HG03039 (cell line): ENCODE data around the gene PDGFRB.

Source experiments
- ATAC-seq: cut with Tn5 transposase; IDR thresholded peaks from one replicate; pipeline ENCODE4 v1.9.1; 2021; ENCODE audit warnings: mild to moderate bottlenecking, moderate library complexity; ENCODE audit not compliant: unreplicated experiment

Gene PDGFRB

DNA sequence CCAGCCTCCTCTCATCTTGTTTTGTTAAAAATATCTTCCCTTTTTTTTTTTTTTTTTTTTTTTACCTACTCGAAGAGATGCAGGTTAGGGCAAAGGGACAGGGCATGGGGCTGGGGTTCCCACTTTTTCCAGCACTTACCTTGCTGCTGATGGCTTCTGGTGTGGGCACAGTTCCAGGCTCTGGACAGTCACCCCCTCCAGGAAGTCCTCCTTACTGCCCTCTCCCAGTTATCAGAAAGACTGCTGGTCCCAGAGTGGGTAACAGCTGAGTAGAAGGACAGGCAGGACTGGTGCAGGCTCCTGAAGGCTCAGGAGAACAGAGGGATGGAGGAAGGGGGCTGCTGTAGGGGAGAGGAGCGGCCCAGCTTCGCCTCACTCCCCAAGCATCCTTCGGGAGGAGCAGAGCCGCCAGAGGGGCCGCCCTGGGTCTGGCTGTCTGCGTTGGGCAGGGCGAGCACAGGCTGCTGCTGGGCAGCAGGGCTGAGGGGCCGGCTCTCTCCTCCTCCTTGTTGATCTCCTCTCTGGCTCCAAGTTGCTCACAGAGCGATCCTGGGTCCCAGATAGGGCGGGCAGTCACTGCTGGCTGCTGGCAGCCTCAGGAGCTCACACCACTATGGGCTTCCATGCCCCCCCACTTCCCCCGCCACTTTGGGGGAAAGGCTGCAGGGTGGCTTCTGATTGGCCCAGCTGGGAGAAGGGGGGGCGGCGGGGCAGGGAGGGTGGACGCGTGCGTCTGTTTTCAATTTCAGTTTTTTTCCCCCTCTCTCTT lies at the start of gene PDGFRB:
Gene PDGFRB (minus strand): TSS at position 588 of the 769 bp plus-strand sequence. CDS start 18,798 bp downstream, outside the sequence.
- no peak for ATAC-seq

DNA sequence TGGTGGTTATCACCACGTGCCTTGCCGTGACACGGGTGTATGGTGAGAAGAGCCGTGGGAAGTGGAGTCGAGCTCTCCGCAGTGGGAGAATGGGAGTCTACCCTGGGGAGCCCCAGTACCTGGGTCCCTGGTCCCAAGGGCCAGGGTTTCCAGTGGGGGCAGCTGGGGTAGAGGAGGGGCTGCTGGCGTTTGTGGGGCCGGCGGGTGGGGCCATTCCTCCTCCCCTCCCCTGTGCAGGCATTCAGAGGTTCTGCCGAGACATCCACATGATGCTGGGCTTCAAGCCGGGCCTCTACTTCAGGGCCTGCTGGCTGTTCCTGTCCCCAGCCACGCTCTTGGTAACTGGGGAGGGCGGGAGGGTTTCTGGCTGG lies 48.9 kb upstream of the PDGFRB start:
- no peak for ATAC-seq

DNA sequence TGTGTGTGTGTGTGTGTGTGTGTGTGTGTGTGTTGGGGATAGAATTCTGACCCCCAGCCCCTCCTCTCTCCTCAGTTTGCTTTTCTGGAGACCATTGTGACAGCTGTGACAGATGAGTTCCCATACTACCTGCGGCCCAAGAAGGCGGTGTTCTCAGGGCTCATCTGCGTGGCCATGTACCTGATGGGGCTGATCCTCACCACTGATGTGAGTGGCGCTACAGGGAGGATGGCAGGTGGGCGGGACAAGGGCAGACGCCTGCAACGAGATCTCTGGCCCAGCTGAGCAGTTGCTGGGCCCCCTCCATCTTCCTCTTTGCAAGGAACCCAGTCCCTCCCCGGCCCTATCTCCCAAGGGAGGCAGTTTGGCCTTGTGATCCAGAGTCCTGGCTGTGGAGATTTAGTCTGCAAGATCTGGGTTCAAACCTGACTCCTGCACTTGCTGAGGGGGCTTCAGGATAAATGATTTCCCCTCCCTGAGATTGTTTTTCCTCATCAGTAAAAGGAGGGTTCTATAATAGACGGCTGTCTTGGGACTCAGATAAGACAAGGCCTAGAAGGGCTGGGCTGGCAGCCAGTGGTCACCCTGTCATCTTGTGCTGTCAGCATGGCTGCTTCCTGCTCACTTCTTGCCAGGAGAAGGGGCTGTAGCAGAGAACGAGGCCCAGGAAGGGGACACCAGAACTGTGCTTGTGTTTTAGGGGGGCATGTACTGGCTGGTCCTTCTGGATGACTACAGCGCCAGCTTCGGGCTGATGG lies 48.4 kb upstream of the PDGFRB start:
- no peak for ATAC-seq

DNA sequence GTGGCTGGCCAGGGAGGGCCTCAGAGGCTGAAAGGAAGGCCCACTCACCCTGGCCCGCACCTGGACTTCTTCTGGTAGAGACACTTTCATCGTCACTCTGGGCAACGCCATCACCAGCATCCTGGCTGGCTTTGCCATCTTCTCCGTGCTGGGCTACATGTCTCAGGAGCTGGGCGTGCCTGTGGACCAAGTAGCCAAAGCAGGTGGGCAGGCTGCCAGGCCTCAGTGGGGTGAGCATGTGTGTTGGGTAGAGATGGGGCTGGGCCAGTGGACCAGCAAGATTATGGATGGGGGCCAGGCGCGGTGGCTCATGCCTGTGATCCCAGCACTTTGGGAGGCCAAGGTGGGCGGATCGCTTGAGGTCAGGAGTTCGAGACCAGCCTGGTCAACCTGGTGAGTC lies 46.9 kb upstream of the PDGFRB start:
- ATAC-seq: no peak

DNA sequence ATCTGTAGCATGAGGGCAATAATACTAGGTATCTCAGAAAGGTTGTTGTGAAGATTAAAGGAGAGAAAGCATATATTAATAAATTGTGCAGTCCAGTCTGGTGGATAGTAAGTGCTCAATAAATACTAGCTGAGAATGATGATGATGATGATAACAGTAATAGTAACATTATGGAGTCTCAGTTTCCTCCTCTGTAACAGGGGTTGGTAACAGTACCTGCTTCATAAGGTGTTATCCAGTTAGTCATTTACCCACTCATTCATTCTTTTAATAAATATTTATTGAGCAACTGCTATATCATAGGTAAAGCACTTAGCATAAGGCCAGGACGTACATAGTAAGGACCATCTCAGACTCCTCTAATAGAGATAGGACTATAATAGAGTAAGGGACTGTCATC lies 41.8 kb upstream of the PDGFRB start:
- ATAC-seq: no peak

DNA sequence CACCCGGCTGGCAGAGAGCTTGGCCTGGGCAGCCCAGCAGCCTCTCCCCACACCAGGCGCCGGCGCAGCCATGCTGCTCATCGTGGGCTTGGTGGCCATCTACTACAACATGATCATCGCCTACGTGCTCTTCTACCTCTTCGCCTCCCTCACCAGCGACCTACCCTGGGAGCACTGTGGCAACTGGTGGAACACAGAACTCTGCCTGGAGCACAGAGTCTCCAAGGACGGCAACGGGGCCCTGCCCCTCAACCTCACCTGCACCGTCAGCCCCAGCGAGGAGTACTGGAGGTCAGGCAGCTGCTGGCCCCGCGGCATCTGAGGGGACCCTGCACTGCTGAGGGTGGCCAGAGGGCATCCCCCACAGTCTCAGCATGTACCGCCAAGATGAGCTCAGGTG lies 41.3 kb upstream of the PDGFRB start:
- no peak for ATAC-seq

DNA sequence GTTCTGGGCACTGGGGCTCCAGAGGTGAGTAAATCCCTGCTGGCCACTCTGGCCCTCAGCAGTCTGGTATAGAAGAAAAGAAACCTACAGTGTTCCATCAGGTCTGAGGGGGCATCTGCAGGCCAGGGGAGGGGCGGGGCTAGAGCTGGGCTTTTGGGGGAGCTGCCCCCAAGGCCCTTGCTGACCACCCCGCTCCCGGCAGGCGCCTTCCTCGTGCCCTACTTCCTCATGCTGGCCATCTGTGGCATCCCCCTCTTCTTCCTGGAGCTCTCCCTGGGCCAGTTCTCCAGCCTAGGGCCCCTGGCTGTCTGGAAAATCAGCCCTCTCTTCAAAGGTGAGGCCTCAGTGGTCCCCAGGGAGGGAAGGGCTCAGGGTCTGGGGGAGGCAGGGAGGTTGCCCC lies 40.9 kb upstream of the PDGFRB start:
- ATAC-seq: no peak

DNA sequence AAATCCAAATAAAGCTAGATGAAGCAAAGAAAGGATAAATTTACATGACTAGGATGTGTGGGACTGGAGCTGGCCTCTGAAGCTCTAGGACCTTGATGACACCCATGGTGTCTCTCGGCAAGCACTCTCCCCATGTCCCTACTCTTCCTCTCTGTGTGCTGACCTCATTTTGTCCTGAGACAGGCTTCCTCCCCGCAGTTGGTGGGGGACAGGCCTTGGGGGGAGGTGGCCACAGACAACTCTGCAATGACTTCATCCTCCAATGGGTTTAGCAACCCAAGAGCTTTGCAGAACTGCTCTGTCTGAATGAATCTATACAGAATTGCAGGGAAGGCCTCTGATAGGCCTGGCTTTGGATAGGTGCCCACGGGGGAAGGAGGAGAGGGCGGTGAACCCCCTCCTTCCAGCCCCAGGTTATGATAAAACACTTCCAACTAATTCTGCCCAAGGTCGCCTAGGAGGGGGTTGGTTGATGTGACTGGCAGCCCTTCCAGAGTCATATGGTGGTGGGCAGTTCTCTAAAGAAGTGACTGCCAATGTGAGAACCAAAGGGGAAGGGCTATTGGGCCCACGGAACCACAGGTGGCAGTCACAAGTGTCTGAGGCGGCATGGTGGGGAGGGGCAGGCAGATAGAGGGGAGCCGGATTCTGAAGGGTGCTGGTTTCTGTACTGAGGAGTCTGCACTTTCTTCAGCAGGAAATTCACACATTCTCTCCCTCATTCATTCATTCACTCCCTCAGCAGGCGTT lies 40.3 kb upstream of the PDGFRB start:
- ATAC-seq: no peak

DNA sequence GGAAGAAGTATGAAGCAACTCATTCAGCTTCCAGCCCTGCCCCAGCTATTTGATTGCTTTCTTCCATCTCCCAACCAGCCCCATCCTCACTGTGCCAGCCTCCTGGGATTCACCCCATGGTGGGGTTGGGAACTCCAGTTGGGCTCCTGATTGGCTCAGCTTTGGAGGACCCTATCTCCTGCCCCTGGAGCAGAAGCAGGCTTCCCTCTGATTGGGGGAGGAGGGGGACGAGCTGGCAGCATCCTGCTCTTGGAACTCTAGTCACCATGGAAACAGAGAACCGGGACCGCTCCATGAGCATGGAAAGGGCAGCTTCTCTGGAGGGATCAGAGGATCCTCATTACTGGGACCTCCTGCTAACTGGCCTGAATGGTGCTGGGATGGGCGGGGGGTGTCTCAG lies 36.8 kb upstream of the PDGFRB start:
- no peak for ATAC-seq

DNA sequence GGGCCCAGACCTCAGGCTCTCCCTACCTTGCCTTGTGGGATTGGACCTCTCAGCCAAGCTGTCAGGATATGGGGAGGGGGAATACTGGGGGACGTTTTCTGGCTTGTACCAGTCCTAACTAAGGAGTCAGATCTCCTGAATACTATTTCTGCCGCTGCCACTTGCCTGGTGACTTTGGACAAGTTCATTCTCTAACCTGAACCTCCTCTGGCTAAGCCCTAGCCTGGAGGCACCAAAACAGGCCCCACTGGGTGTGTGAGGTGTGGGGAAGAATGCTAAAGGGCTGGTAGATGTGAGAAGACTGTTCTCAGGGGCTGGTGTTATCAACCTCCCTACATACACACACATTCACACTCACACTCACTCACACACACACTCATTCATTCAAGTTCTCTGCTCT lies 35.3 kb upstream of the PDGFRB start:
- no peak for ATAC-seq

DNA sequence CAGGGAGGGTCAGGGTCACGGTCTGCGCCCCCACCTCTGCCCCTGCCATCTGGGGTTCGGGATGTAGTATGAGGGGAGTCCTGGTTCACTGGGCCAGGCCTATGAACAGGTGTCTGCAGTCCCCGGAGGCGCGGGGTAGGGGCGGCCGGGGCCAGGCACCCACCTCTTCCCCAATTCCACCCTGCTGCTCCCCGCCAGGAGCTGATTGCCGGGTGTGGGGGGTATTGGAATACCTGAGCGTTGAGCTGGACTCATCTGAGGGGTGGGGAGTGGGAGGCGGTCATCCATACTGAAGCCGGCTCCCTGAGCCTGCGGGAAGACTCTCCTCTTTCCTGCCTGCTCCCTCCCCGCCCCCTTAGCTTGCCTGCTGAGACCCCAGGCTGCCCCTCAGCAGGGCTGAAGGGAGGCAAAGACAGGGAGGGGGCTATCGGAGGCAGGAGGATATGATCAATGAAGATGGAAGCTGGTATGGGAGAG lies 34.9 kb upstream of the PDGFRB start:
- ATAC-seq: no peak

DNA sequence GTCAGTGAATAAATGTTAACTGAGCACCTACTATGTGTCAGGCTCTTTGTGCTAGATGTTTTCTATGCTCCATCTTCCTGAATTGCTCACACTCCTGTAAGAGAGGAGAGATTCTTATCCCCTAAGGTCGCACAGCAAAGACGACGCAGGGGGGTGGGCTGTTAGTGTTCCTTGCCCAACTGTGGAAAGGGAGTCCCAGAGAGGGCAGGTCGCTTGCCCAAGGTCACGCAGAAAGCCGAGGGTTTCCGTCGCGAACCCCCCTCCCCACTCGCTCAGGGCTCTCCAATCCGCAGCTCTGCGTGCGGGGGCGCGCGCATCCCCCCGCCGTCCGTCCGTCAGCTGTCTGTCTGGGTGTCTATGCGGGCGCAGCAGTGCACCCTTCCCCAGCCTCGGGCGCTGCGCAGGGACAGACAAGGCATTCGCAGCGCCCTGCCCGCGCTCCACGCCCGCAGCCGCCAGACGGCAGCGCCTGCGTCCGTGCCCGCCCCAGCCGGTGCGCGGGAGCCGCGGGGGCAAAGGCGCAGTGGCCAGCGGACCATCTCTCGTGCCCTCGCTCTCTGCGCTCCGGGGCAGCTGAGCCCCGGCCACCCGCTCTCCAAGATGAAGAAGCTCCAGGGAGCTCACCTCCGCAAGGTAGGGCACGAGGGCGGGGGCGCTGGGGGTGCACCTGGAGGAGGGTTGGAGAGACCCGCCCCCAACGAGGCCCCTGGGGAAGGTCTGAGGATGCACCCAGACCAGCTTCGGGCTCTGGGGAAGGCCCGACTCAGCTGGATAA lies 34.3 kb upstream of the PDGFRB start, which contains the start of gene SLC6A7:
Gene SLC6A7 (plus strand): TSS at position 335 of the 775 bp plus-strand sequence. CDS start 266 bp downstream, at position 601.
- ATAC-seq: no peak

DNA sequence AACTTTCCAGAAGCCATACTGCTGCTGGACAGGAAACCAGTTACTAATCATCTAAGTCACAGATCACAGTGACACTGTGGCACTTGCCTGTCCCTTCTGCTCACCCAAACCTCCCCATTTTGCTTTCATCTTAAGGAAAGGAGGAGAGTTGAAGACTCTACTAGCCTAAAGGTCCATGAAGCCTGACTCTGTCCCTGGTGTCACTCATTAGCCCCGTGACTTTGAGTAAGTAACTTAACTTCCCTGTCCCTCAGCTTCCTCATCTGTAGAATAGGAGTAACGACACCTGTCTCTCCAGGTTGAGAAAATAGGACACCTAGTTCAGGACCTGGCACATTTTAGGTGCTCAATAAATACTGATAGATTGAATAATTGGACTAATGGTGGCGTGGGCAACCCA lies 33.7 kb upstream of the PDGFRB start:
- ATAC-seq: no peak

DNA sequence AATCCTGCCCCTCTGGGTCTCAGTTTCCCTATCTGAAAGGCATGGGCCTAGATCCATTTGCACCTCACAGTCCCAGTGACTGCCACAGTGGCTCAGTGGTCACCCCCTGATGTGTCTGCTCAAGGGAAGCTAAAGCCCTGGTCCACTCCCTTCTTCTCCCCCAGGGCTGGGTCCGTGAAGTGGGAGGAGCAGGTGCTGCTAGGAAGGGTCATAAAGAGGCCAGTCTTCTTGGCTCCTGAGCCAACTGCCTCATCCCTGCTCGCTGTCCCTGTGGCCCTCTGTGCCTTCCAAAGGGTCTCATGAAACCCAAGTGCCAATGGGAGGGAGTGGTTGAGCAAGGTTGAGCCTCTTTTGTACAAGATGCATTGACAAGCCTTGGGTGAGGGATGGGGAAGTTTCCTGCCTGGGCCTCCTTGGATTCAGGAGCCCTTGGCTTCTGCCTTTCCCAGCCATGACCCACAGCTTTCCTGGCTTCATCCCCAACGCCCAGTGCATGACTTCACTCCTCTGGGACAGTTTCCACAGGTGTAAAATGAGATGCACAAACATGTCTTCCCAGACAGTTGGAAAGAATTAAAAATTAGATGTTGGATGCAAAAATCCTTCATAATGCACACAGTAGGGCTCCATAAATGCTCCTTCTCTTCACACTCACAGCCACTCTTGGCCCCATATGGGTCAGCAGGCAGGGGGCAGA lies 32.6 kb upstream of the PDGFRB start:
- ATAC-seq: no peak

DNA sequence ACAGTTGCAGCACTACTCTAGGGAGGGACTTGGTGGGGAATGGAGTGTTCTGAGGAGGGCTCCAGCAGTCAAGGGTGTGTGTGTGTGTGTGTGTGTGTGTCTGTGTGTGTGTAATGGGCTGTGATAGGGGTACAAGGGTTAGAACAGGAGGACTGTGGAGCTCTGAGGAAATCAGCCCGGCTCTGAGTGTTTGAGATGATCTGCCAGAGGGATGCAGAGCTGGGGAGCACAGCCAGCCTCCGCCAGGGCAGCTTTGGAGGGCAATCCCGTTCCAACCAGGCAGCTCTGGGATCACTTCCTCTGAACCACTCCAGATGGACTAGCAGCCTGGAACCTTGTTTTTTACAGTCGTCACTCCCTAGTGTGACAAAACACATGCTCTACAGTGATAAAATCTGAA lies 31.3 kb upstream of the PDGFRB start:
- ATAC-seq: no peak

DNA sequence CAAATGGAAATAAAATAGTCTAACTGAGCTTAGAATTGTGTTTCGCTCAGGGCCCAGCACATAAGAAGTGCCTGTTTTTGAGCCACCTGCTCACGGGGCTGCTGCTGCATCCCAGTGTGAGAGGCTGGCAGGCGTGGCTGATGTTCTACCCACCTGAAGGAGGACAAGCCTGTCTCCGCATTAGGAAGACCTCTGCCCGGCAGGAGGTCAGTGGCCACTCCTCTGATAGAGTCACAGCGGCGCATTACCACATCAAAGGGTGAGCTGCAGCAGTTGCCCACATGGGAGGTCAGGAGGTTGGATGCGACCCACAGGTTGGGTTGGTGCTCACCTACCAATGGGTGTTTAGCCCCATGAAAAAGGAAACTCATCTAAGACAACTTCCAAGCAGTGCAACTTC lies 30.5 kb upstream of the PDGFRB start:
- no peak for ATAC-seq

DNA sequence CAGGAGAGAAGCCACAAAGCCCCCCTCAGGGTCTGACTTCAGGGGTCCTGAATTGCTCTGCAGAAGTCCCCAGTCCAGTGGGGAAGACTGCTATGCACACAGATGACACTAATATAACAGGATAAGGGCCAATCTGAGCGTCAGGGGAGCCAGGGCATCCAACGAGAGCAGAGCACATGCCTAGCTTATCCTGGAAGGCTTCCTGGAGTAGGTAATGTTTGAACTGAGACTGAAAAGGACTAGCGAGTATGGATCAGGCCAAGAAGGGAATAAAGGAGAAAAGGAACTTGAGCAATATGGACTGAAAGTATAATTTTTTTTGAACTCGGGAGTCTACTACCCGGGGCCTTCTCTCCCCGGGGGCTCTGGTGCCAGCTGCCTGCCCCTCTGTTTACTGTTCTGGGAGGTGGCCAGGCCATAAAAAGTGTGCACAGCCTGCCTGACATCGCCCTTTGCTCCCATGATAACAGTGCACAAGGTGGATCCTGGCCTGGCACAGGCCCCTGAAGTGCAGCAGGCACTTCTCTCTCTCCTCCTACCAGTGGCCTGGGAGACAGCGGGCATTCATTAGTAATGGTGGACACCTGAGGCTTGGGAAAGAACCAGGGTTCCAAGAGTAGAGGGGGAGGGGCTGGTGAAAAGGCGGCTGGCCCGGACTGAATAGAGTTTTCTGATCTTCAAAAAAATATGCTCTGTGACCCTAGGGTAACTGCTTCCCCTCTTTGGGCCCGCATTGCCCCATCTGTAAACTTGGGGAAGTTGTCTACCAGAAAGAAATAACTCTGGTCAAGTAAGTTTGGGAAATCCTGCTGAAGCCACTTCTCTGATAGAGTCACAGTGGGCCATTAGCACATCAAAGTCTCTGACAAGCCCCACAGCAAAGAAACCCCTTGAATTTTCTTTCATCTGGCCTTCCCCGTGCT lies 29.6 kb upstream of the PDGFRB start:
- ATAC-seq: no peak

DNA sequence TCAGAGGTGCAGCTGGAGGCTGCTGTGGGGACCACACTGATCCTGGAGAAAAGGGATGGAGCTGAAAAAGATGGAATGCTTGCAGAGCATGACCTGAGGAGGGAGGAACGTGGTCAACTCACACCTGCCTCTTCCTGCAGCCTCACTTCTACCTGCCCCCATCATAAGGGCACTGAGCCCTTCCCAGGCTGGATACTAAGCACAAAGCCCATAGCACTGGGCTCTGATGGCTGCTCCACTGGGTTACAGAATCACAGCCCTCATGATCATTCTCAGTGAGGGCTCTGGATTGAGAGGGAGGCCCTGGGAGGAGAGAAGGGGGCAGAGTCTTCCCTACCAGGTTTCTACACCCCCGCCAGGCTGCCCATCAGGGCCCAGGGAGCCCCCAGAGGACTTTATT lies 28.4 kb upstream of the PDGFRB start:
- no peak for ATAC-seq

DNA sequence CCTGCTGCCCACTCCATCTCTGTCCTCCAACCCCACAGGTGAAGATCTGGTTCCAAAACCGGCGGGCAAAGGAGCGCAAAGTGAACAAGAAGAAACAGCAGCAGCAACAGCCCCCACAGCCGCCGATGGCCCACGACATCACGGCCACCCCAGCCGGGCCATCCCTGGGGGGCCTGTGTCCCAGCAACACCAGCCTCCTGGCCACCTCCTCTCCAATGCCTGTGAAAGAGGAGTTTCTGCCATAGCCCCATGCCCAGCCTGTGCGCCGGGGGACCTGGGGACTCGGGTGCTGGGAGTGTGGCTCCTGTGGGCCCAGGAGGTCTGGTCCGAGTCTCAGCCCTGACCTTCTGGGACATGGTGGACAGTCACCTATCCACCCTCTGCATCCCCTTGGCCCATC lies 27.8 kb upstream of the PDGFRB start:
- ATAC-seq: no peak
